Left colon (tissue), 2 donors: Measurements from ENCODE around the gene SLC36A2. TPM values are rescaled to one million over a fixed set of nuclear protein-coding genes. Genes with fewer than 3 reads are reported as not detected.
A peak's percentile ranks its signal among the peaks of the same experiment; 100 is the strongest.
"Not testable (repeated sequence)": the region's sequence is repeated elsewhere in the genome, so short reads cannot be mapped to it uniquely, and the experiment has no call there.

Source experiments
- ATAC-seq: fragments of 200-7000 bp; cut with Tn5 transposase; one replicate; pipeline ENCODE4 v1.9.1; 2020; ENCODE audit warnings: mild to moderate bottlenecking, moderate library complexity
- DNase-seq, 2 donors: peaks; one replicate each; pipeline ENCODE4 v3.0.0-alpha.2; 2020
- intact Hi-C, 2 donors: fragments of 100-400 bp; cut with DNase I in 1 of 2; cut with micrococcal nuclease in 1 of 2; formaldehyde crosslinking; loops; one replicate each; pipeline versions ENCODE4 v1.11.2 to v1.14.0; 2022; cut with DNase I, micrococcal nuclease
- total RNA-seq, 2 donors: library from RNA; stranded (reverse); fragmentation: NEBNext Ultra II Directional; extraction: Animal tissue kit (Norgen Biotek cat#: 25700); gene quantifications; one replicate each; pipeline ENCODE4 v1.2.1, GENCODE V29; 2021
- donor health status: DM: no; HTN: no; CAD: no.
- donor health status: DM: yes; HTN: yes; CAD: no.

SLC36A2 gene
- total RNA-seq, 2 donors from 2014 or later, result not detected

GRCh38 chr5:151332857-151333256 lies 14.5 kb downstream of the SLC36A2 start:
- ATAC-seq, result no peak
- intact Hi-C loops, result no loop called here
- no peak for DNase-seq

DNA sequence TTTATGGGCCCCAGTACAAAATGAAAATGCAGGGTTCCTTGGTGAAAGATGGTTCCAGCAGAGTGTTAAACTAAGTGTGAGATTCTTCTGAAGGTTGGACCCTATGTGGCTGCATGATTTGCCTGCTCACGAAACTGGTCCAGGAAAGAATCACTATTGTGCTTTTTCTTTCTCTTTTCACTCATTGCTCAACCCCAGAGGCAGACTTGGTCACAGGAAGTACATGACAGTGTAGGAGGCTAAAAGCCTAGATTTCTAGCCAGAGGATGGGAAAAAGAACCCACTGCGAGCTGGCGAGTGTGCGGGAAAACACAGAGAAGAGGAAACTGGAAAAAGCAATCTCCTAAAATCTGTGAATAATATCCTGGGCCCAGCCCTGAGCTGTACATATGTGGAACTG lies 18.6 kb downstream of the SLC36A2 start:
- no peak for DNase-seq
- intact Hi-C loops, result no loop called here
- ATAC-seq, result no peak

- no peak for DNase-seq
- intact Hi-C loops, result no loop called here
- no peak for ATAC-seq
Measured at GRCh38 chr5:151327585-151327984, 19.8 kb downstream of the SLC36A2 start.

DNA sequence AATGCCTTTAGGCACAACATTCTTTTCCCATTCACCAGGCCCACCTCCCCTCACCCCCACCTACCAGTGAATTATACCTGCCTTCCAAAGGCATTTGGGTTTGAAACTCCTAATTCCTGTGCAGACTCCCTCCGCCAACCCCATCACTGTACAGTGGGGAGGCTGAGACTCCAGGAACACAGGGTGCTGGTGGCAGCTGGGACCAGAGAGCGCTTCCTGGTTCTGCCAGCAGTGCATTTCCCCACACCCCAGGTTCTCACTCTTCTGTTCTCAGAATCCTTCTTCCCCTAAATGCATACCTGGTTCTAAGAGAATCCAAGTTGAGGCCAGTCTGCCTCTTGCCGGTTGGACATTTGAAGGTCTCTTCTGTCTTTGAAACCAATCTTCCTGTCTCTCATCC lies 21.1 kb downstream of the SLC36A2 start:
- intact Hi-C loops, result no loop called here
- ATAC-seq, result no peak
- no peak for DNase-seq

DNA sequence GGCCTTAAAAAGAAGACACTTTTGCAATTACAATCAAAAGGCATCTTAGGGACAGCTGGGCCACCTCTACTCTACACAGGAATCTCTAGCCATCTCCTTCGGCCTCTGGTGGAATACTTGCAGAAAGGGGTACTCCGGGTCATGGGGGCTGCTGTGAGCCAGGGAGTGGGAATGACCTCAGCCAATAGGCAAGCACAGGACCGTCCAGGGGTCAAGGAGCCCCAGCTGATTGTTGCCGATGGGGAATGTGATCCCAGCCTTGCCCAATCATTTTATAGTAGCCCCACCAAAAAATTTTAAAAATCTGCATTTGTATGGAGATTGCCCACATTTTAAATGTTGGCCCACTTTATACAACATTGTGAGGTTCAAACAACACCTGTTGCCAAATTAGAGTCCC lies 26.9 kb downstream of the SLC36A2 start:
- ATAC-seq (no peak), DNase-seq (no peak)
- intact Hi-C loops, result no loop called here

DNA sequence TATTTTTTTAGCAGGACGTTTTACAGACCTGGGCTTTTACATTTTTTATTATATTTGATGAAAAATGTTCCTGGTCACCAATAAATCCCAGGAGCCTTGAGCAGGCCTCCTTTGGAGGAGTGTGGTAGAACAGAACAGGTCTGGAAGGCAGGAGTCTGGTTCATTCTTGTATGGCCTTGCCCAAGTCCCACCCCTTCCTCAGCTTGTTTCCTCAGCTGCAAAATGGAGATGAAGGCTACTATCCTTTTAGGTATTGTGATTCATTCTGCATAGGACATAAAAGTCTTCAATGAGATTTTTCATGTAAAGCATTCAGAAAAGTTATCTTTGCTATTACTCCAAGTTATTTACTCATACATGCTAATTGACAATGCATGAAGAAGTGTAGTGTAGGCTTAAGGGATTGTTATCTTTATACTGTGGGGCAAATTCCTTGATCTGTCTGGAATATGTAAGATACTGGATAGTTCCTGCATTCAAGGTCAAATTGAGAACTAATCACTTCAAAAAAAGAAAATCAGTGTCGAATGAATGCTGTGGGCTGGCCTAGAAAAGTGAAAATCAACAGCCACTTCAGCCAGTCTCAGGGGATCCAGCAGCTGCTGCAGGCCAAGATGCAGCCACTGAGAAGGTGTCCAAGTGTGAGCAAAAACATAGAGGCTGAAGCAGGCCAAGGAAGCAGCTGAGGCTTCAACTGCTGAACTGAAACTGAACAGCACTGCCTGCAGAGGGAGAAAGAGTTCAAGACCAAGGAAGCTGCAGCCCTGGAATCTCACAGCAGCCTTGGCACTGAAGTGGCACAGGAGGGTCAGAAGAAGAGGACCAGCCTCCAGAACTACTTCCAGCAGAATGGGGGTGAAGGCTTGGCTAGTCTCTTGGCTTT lies 28.3 kb downstream of the SLC36A2 start:
- DNase-seq (peak in 1 of 2 donors; percentile 11), ATAC-seq (peak; percentile 13)
- intact Hi-C loops, result no loop called here

DNA sequence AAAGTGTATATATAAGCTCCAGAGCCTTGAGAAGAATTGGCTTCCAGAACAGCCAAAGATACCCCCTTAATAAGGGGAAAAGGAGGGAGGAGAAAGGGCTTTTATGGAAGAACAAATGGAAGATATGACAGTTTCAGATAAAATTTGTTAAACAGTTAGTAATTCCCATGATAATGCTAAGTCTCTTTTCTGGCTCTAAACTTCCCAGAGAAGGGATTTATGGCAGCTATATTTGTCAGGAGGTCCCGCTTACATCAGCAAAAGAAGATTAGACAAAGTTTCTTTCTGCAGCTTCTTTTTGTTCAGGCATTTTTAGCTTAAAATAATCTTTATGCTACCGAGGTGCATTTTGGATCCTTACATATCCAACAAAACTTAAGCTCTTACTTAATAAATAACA lies 29.5 kb downstream of the SLC36A2 start:
- intact Hi-C loops, result no loop called here
- DNase-seq (no peak), ATAC-seq (no peak)

- intact Hi-C loops, result no loop called here
- DNase-seq (peak; percentile 61 to 86), ATAC-seq (peak; percentile 88)
Measured at GRCh38 chr5:151315998-151316597, 31.3 kb downstream of the SLC36A2 start.

DNA sequence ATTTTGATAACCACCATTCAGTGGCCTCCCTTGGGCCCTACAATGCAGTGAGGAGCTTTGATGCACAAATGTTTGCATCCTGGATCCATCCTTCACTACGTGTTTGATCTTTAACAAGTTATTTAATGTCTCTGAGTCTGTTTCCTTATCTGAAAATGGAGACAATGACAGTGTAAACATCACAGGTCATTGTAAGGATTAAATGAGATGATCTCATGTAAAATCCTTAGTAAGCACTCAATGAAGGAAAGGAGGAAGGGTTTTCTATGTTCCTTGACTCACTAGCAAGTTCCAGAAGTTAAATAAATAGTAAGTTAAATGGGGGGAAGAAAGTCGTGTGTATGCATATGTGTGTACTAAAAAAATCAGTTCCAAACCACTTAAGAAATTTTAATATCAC lies 34.0 kb downstream of the SLC36A2 start:
- intact Hi-C loops, result no loop called here
- DNase-seq, result no peak
- no peak for ATAC-seq

DNA sequence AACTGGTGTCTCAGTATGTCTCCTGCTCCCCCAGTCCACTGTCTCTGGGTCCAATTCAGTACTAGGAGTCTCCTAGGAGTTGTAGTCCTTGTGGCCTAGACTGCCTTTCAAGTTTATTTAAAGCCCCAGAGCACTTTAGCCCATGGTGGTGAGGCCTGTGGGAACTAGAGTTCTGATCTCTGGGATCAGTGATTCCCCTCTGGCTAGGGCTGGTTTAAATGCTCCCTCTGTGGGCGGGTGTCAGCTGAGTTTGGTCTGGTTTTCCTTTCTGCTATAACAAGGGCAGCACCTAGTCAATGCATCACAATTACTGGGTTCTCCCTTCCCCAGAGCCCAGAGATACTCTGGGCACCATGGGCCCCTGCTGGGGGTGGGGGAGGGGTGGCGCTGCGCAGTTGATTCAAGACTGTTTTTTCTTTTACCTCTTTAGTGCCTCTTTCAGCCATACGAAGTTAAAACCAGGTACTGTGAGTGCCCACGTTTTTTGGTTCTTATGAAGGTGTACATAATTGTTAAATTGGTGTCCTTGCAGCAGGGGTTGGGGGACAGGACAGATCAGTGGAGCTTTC lies 34.5 kb downstream of the SLC36A2 start:
- intact Hi-C loops, result no loop called here
- DNase-seq (no peak), ATAC-seq (no peak)

GRCh38 chr5:151310932-151311331 lies 36.4 kb downstream of the SLC36A2 start:
- no peak for DNase-seq
- intact Hi-C loops, result no loop called here
- ATAC-seq, result no peak

- intact Hi-C loops, ATAC-seq, DNase-seq: not testable (repeated sequence)
Measured at GRCh38 chr5:151309821-151310220, 37.5 kb downstream of the SLC36A2 start.

- intact Hi-C loops, DNase-seq, ATAC-seq: not testable (repeated sequence)
Measured at GRCh38 chr5:151309266-151309665, 38.1 kb downstream of the SLC36A2 start.

GRCh38 chr5:151303666-151304065 lies 43.7 kb downstream of the SLC36A2 start, which contains the start of gene SLC36A3:
Gene SLC36A3, minus strand, starts transcription at chr5:151303766. Its CDS starts 412 bp downstream, at chr5:151303354.
- no peak for ATAC-seq
- DNase-seq, result no peak
- intact Hi-C loops, result no loop called here

DNA sequence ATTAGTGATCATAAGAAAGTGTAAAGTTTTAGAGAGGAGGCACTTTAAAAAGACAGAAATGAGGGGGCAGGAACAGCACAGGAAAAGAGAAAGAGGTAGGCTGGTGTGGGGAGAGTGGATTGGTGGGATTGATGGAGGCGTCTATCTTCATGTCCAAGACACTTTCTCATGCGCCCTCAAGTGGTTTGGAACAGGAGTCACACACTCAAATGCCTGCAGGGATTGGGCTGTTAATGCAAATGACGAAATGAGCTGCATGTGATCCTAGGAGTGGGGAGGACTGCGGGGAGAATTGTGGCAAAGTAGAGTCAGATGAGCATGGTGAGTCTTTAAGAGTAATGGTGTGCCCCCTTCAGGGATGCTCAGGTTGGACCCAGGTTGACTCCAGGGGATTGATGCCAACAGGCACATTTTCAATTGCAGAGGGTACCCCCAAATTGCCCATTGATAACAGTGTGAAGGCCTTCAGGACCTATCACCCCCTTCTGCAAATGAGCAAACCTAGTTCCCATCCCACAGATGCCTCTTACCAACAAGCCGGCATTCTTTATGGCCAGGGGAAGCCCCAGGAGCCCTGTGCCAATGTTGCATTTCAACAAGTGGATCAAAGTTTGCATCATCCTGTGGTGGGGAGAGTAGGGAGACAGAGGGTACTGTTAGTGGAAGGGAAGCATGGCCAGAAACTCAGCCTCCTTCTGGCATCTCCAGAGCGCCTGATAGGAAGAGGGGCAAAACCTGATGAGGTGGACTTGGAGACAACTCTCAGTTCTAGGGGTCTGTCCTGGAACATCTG lies 49.1 kb downstream of the SLC36A2 start:
- DNase-seq (peak in 1 of 2 donors; percentile 9), ATAC-seq (peak; percentile 66)
- intact Hi-C loops, result no loop called here

DNA sequence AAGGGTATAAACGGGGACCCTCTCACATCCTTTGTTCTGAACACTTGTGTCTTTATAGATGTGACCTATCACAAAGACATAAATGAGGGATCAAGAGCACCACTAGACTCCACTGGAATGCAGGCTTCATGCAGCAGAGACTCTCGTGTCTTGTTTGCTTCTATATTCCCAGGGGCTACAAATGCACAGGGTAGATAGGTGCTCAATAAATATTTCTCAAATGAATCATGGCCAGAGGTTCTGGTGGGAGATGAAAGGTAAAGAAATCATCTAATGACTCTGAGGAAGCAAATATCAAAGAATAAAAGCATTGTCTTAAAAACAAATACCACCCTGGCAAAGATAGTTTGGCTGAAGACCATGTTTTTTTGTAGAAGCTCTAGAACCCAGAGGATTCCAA lies 50.4 kb downstream of the SLC36A2 start:
- intact Hi-C loops, result no loop called here
- DNase-seq (no peak), ATAC-seq (no peak)

GRCh38 chr5:151296478-151296830 lies 50.9 kb downstream of the SLC36A2 start:
- DNase-seq (no peak), ATAC-seq (no peak)
- intact Hi-C loops, result no loop called here

- intact Hi-C loops, result no loop called here
- DNase-seq (no peak), ATAC-seq (no peak)
Measured at GRCh38 chr5:151295791-151296477, 51.4 kb downstream of the SLC36A2 start.

DNA sequence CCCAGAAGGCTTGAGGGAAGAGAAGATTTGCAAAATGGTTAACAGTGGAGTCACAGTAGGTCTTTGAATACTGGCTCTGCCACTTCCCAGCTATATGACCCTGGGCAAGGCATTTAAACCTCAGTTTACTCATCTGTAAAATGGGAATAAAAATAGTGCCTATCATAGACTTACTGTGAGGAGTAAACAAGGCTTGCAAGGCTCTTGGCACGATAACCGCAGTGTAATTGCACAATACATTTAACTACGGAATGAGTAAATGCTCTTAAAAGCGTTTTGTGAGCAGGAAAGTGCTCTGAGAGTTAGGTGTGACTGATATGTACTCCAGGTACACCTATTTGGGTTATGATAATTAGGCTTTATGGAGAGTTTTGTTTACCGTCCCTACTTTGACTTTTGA lies 52.2 kb downstream of the SLC36A2 start:
- no peak for DNase-seq
- ATAC-seq, result peak; percentile 38
- intact Hi-C loops, result no loop called here
